Motor neuron (in vitro differentiated cells): ENCODE results near the gene DVL2. TPM values are rescaled to one million over a fixed set of nuclear protein-coding genes. Genes with fewer than 3 reads are reported as not detected.
"Not testable (repeated sequence)": the region's sequence is repeated elsewhere in the genome, so short reads cannot be mapped to it uniquely, and the experiment has no call there.

Experiments used
- ATAC-seq, 8 experiments: fragments of 200-7000 bp; cut with Tn5 transposase; replicated peaks in 6 of 8; 2 replicates each; pipeline ENCODE4 v1.8.0; 2021; ENCODE audit warnings: mild to moderate bottlenecking in 8 of 8, moderate library complexity in 8 of 8
- H3K27ac ChIP-seq, 2 donors: fragments of 250-450 bp; sonication (Bioruptor Pico); 2 replicates each; pipeline ENCODE4 v1.9.0; 2021; ENCODE audit warnings: antibody characterized with exemption in 2 of 2, mild to moderate bottlenecking in 2 of 2, moderate library complexity in 1 of 2
- H3K4me1 ChIP-seq, 2 donors: fragments of 250-450 bp; sonication (Bioruptor Pico); replicated peaks in 1 of 2; 2 replicates each; pipeline ENCODE4 v1.6.1; 2021; ENCODE audit warnings: antibody characterized with exemption in 2 of 2, mild to moderate bottlenecking in 2 of 2, moderate library complexity in 1 of 2
- H3K4me3 ChIP-seq, 5 donors: fragments of 250-450 bp; sonication (Bioruptor Pico); 2 replicates each; pipeline ENCODE4 v1.9.0; 2021; ENCODE audit warnings: antibody characterized with exemption in 5 of 5, mild to moderate bottlenecking in 5 of 5, moderate library complexity in 4 of 5
- WGBS, 10 experiments: fragments of 450-650 bp; shearing (Covaris generic); methylation state at CpG; one replicate each; pipeline ENCODE4 v1.0.0; 2022; 5-methylcytosine and 5-hydroxymethylcytosine counted together
- in situ Hi-C, 9 experiments: fragments of 400-800 bp; cut with MboI; loops; one replicate each; pipeline ENCODE4 v1.15.0; 2021; ENCODE audit warnings: low sequenced_read_pairs in 9 of 9, low pct_unique_long_range_greater_than_20kb in 2 of 9; ENCODE audit not compliant: unreplicated experiment in 9 of 9
- total RNA-seq, 8 experiments: library from RNA; unstranded; fragments of 300-600 nt; gene quantifications; 2 replicates each; pipeline versions ENCODE4 v1.2.3 to v1.2.4, GENCODE V29; 2022

DVL2 gene
- total RNA-seq, 8 experiments from 2014 or later, result 31.3 to 63.1 (median 40.6) TPM

DNA sequence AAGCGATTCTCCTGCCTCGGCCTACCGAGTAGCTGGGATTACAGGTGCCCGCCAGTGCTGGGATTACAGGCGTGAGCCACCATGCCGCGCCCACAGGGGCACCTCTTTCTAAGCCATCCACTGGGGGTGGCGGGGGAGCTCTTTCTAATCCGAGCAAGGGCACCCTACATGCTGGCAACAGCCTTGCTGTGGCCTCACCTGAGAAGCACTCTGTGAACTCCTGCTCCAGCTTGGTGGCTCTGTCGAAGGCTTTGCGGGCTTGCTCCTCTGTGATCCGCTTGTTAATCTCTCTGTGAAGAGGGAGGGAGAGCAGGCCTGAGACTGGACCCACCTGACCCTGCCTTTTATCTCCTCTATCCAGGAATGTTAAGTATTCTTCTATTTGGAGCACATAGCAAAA is 43.2 kb downstream of the DVL2 start:
- Histone ChIP-seq H3K27ac (no peak overlapping the region), H3K4me1 (no peaks in the 10 kb centered on the region), H3K4me3 (no peak overlapping the region)
- ATAC-seq, result peak in 1 of 8 experiments; percentile 3
- WGBS, 10 experiments, result 92 to 100% (median 96%) methylated on average over 2 to 5 of the region's 12 CpGs; no CpG with 5 or more reads in 7 of the 10 experiments
- in situ Hi-C loops, result no loop called here

DNA sequence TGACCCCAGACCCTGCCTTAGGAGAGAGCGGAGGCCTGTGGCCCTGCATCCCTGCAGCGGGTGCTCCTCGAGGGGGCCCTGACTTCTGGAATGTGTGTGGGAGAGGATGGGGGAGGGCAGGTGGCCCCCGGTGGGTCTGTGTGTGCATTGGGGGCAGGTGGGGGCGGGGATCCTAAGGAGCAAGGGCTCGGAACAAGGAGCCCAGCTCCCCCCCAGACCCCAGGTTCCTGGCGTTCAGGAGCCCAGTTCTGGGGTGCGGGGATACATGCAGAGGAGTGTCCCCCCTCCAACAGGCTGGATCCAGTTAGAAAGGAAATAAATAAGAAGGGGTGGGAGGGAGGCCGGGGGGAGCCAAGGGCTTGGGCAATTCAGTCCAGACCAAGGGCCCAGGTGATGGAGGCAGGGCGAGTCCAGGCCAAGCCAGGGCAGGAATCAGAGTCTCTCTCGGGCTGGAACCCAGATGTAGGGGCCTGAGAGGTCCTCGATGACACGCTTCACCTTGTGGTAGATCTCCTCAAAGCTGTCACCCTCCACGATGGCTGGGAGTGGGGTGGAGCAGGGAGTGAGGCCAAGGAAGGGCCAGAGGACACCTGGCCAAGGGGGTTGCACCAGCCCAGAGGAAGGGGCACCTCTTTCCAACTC is 43.9 kb downstream of the DVL2 start:
- in situ Hi-C loops, result no loop called here
- WGBS, 10 experiments, result 60 to 90% (median 90%) methylated on average over 1 to 4 of the region's 14 CpGs; no CpG with 5 or more reads in 7 of the 10 experiments
- peak in 1 of 8 experiments; percentile 7 for ATAC-seq
- no peaks in the 10 kb centered on the region for H3K4me1 ChIP-seq
- H3K27ac ChIP-seq, result no peak overlapping the region
- no peak overlapping the region for H3K4me3 ChIP-seq

GRCh38 chr17:7186241-7186640 is 48.1 kb downstream of the DVL2 start:
- 50 to 90% (median 63%) methylated on average over 1 to 4 of the region's 7 CpGs; no CpG with 5 or more reads in 1 of the 10 experiments for WGBS, 10 experiments
- Histone ChIP-seq H3K4me3 (no peak overlapping the region), H3K4me1 (no peaks in the 10 kb centered on the region), H3K27ac (no peak overlapping the region)
- peak in 3 of 8 experiments; percentile 50 to 82 (median 57) for ATAC-seq
- in situ Hi-C loops, result no loop called here

- no peak for ATAC-seq
- H3K4me3 ChIP-seq, result no peak overlapping the region
- H3K4me1 ChIP-seq, result no peaks in the 10 kb centered on the region
- H3K27ac ChIP-seq, result no peak overlapping the region
- in situ Hi-C loops, result no loop called here
- WGBS, 10 experiments, result 20 to 100% (median 94%) methylated on average over 1 to 4 of the region's 6 CpGs; no CpG with 5 or more reads in 5 of the 10 experiments
These were observed 49.7 kb downstream of the DVL2 start for GRCh38 chr17:7184647-7185046.

DNA sequence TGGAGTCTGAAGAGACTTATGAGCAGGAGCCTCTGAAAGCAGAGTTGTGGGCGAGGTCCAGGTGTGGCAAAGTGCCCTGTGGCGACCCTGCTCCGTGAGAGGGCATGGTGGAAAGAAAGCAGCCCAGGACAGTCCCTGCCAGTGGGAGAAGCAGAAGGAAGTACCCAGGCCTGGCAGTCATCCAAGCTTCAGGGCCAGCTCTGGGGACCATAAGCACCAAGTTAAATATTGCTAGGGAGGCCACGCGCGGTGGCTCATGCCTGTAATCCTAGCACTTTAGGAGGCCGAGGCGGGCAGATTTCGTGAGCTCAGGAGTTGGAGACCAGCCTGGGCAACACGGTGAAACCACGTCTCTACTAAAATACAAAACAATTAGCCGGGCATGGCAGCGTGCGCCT is 50.2 kb downstream of the DVL2 start:
- Histone ChIP-seq H3K4me3 (no peak overlapping the region), H3K27ac (no peak overlapping the region), H3K4me1 (no peaks in the 10 kb centered on the region)
- in situ Hi-C loops, result no loop called here
- peak in 4 of 8 experiments; percentile 12 to 30 (median 19) for ATAC-seq
- 41 to 100% (median 72%) methylated on average over 1 to 6 of the region's 14 CpGs; no CpG with 5 or more reads in 5 of the 10 experiments for WGBS, 10 experiments

DNA sequence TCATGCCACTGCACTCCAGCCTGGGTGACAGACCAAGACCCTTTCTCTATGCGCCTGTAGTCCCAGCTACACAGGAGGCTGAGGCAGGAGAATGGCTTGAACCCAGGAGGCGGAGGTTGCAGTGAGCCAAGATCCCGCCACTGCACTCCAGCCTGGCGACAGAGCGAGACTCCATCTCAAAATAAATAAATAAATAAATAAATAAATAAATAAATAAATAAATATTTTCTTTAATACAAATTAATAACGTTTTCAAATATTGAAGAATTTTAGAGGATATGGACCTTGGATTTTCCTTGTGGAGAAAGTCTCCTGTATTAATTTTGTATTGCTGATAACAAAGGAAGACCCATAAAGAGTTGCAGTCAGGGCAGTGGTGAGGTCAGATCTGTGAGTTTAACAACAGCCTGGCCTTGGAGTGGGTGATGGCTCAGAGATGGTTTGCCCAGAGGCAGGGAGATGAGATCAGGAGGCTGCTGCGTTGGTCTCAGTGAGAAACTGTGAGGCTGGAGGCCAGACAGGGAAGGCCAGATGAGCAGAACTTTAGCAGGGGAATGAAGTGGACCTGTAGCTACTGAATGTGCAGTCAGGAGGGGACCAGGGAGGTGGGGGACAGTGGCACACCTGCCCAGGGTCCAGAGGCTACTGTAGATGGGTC is 50.8 kb downstream of the DVL2 start:
- 44 to 92% (median 64%) methylated on average over 1 to 5 of the region's 7 CpGs; no CpG with 5 or more reads in 2 of the 10 experiments for WGBS, 10 experiments
- Histone ChIP-seq H3K4me1 (no peaks in the 10 kb centered on the region), H3K4me3 (no peak overlapping the region), H3K27ac (no peak overlapping the region)
- peak in 4 of 8 experiments; percentile 12 to 60 (median 20) for ATAC-seq
- in situ Hi-C loops, result no loop called here

DNA sequence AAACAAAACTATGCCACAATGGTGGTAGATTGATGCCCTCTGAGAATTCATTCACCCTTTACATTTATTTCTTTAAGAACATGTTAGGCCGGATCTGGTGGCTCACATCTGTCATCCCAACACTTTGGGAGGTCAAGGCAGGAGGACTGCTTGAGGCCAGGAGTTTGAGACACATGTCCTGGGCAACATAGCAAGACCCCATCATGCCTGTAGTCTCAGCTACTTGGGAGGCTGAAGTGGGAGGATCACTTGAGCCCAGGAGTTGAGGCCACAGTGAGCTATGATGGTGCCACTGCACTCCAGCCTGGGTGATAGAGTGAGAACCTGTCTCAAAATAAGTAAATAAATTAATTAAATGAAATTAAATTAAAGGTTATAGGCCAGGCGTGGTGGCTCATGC is 52.2 kb downstream of the DVL2 start:
- H3K4me1 ChIP-seq, ATAC-seq, H3K27ac ChIP-seq, in situ Hi-C loops, H3K4me3 ChIP-seq: not testable (repeated sequence)
- WGBS, 10 experiments, result 83 to 100% (median 100%) methylated on average over 1 to 2 of the region's 2 CpGs; no CpG with 5 or more reads in 4 of the 10 experiments

- peak within 1 kb of the TSS; percentile 77 to 84 for H3K27ac ChIP-seq
- in situ Hi-C loops, result no loop called here
- ATAC-seq, result no peak
- H3K4me3 ChIP-seq, result peak within 1 kb of the TSS; percentile 46 to 54 (median 51)
- peaks cover 4 to 11% of the 10 kb centered on the region in 2 donors for H3K4me1 ChIP-seq
- 10 to 90% (median 82%) methylated on average over 1 to 5 of the region's 20 CpGs; no CpG with 5 or more reads in 4 of the 10 experiments for WGBS, 10 experiments
These were observed 54.7 kb downstream of the DVL2 start, which contains the start of gene ASGR1 for GRCh38 chr17:7179317-7180254. Gene ASGR1 (minus strand): TSS chr17:7179370. CDS start chr17:7178563, 807 bp downstream.

GRCh38 chr17:7178973-7179316 is 55.4 kb downstream of the DVL2 start:
- no CpG with 5 or more reads among the region's 11 CpGs for WGBS, 10 experiments
- H3K4me3 ChIP-seq, result no peak overlapping the region
- in situ Hi-C loops, result no loop called here
- H3K27ac ChIP-seq, result no peak overlapping the region
- peaks cover 4 to 11% of the 10 kb centered on the region in 2 donors for H3K4me1 ChIP-seq
- no peak for ATAC-seq

DNA sequence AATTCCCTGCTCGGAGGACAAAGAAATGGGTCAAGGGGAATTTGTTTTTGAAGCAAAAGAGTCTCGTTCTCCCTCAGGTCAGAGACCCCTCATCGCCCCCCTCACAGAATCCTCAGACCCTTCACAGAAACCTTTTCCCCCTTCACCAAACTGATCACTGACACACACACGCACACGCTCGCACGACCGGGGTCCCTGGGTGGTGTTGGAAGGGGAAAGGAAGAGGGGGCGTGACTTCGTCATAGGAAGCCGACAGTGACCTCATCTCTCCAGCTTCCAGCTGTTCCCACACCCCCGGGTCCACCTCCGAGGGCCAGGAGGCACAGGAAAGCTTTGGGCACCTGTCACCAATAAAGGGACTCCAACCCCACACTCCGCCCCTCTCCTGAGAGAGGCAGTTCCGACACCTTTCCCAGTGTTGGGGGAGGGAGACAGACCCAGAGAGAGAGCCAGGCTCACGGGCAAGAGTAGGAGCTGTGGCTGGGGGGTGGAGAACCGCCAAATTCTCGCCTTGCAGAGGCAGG is 56.3 kb downstream of the DVL2 start:
- Histone ChIP-seq H3K4me3 (peak overlapping the region; percentile 46 to 54 (median 51)), H3K4me1 (peaks cover 4 to 11% of the 10 kb centered on the region in 2 donors), H3K27ac (peak overlapping the region; percentile 77 to 84)
- in situ Hi-C loops, result no loop called here
- 0 to 20% (median 0%) methylated on average over 1 to 5 of the region's 18 CpGs; no CpG with 5 or more reads in 4 of the 10 experiments for WGBS, 10 experiments
- peak in 6 of 8 experiments; percentile 29 to 47 (median 40) for ATAC-seq

DNA sequence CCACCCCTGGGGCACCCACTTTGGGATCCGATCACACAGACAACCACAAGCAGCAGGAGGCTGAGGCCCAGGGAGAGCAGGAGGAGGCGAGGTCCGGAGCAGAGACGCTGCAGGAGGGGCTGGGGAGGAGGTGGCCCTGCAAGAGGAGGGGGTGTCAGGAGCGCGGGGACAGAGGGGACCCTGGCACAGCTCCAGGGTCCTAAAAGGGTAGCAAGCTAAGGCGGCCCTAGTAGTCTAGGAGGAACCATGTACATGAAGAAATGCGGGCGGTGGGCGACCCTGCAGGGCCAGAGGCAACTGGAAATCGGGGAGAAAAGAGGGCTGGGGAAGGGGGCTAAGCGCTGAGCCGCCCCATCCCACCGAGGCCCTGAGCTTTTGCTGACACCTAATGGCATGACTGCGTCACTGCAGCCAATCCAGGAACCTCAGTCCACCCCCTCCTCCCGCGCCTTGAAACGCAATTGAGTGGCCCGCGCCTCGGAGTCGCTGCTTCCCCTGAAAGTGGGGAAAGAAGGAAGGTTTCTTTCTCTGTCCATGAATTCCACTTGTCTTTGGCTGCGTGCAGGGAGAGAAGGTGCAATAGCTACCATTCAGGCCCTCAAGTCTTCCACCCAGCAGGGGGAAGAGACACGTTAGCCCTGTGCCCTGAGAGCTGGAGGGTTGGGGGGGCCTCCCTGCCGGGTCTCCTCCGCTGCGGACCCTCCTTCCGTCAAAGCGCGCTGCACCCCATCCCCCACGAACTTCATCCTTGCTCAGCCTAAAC is 56.9 kb downstream of the DVL2 start:
- WGBS, 10 experiments, result 0 to 4% (median 0%) methylated on average over 2 to 7 of the region's 31 CpGs; no CpG with 5 or more reads in 2 of the 10 experiments
- Histone ChIP-seq H3K4me1 (peaks cover 4 to 11% of the 10 kb centered on the region in 2 donors), H3K27ac (peak overlapping the region; percentile 77 to 84), H3K4me3 (peak overlapping the region; percentile 46 to 54 (median 51))
- peak; percentile 81 to 95 (median 86) for ATAC-seq
- in situ Hi-C loops, result no loop called here

GRCh38 chr17:7176841-7177190 is 57.5 kb downstream of the DVL2 start:
- Histone ChIP-seq H3K4me1 (peaks cover 4 to 11% of the 10 kb centered on the region in 2 donors), H3K27ac (peak overlapping the region; percentile 77 to 84), H3K4me3 (peak overlapping the region; percentile 46 to 54 (median 51))
- in situ Hi-C loops, result no loop called here
- peak in 7 of 8 experiments; percentile 39 to 73 (median 68) for ATAC-seq
- WGBS, 10 experiments, result 0% methylated on average over 1 to 5 of the region's 17 CpGs; no CpG with 5 or more reads in 8 of the 10 experiments
